Activated T-helper 17 cell treated with anti-CD3 and anti-CD28 coated beads, Interleukin-2, amount 50 U/mL, for 72 hours (primary cell): ENCODE data around the gene EVI5. TPM values are rescaled to one million over a fixed set of nuclear protein-coding genes. Genes with fewer than 3 reads are reported as not detected.

Experiments
- ATAC-seq: fragments of 150-1000 bp; cut with Tn5 transposase; replicated peaks from 2 replicates; pipeline ENCODE4 v1.10.0; 2021; ENCODE audit warnings: mild to moderate bottlenecking, moderate library complexity
- H3K27ac Mint-ChIP-seq: one replicate; pipeline ENCODE4 v1.8.0; 2022; ENCODE audit warnings: mixed read lengths
- H3K27me3 Mint-ChIP-seq: one replicate; pipeline ENCODE4 v1.8.0; 2022; ENCODE audit warnings: mixed read lengths
- H3K36me3 Mint-ChIP-seq: one replicate; pipeline ENCODE4 v1.8.0; 2022; ENCODE audit warnings: low read depth, mild to moderate bottlenecking, mixed read lengths
- H3K4me1 Mint-ChIP-seq: one replicate; pipeline ENCODE4 v1.8.0; 2022; ENCODE audit warnings: mixed read lengths
- H3K4me3 Mint-ChIP-seq: one replicate; pipeline ENCODE4 v1.8.0; 2022; ENCODE audit warnings: mild to moderate bottlenecking, mixed read lengths
- H3K9me3 Mint-ChIP-seq: one replicate; pipeline ENCODE4 v1.8.0; 2022; ENCODE audit warnings: mixed read lengths
- total RNA-seq, 2 donors: library from RNA; stranded (reverse); gene quantifications; one replicate each; pipeline ENCODE4 v1.2.3, GENCODE V29; 2022

Gene EVI5
- total RNA-seq, 2 donors from 2014 or later = 7.7 to 31.8 TPM

GRCh38 chr1:92481971-92482664 is 302.8 kb downstream of the EVI5 start:
- Mint-ChIP-seq H3K4me3 (peak overlapping the region; percentile 99), H3K27me3 (no peaks in the 10 kb centered on the region), H3K4me1 (peaks cover 26% of the 10 kb centered on the region), H3K27ac (peak overlapping the region; percentile 98), H3K36me3 (peaks cover 84% of the 10 kb centered on the region), H3K9me3 (no peaks in the 10 kb centered on the region)
- ATAC-seq = no peak

- no peak for ATAC-seq
- no peak overlapping the region for H3K27ac Mint-ChIP-seq
- H3K27me3 Mint-ChIP-seq = no peaks in the 10 kb centered on the region
Measured at GRCh38 chr1:92481599-92481925, 303.3 kb downstream of the EVI5 start.

GRCh38 chr1:92480813-92481598 is 303.9 kb downstream of the EVI5 start:
- no peak for ATAC-seq
- Mint-ChIP-seq H3K27ac (no peak overlapping the region), H3K27me3 (no peaks in the 10 kb centered on the region)

More at GRCh38 chr1:92481599-92481925, 303.3 kb downstream of the EVI5 start:
- peaks cover 29% of the 10 kb centered on the region for H3K4me1 Mint-ChIP-seq
- H3K36me3 Mint-ChIP-seq = peaks cover 89% of the 10 kb centered on the region
- no peaks in the 10 kb centered on the region for H3K9me3 Mint-ChIP-seq
- peak overlapping the region; percentile 99 for H3K4me3 Mint-ChIP-seq

DNA sequence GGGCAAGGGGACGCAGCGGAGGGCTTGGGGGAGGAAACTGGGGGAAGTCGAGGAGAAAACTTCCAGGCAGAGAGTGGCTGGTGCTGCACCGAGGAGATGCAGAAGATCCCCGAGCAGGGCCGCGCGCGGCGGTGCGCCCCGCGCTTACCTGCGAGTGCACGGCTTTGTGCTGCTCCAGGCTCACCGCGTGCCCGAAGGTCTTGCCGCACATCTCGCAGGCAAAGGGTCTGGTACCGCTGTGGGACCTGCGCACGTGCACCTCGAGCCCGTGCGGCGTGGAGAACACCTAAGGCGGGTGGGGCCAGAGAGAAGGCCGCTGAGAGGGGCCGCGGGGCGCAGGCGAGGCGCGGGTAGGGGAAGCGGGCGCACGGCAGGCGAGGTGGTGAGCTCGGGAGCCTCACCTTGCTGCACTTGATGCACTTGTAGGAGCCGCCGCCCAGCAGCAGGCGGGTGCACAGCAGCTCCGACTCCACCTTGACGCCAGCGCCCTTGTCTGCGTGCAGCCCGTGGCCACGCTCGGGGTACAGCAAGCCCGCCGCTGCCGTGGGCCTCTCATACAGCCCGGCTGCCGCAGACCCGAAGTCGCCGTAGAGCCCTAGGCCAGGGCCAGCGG is 304.6 kb downstream of the EVI5 start:
- no peak for ATAC-seq
- Mint-ChIP-seq H3K4me3 (peak overlapping the region; percentile 68), H3K27ac (peak overlapping the region; percentile 79), H3K9me3 (no peaks in the 10 kb centered on the region), H3K36me3 (peaks cover 96% of the 10 kb centered on the region), H3K27me3 (no peaks in the 10 kb centered on the region), H3K4me1 (peaks cover 31% of the 10 kb centered on the region)

More at GRCh38 chr1:92480813-92481598, 303.9 kb downstream of the EVI5 start:
- peaks cover 92% of the 10 kb centered on the region for H3K36me3 Mint-ChIP-seq
- H3K4me1 Mint-ChIP-seq = peaks cover 31% of the 10 kb centered on the region
- peak overlapping the region; percentile 99 for H3K4me3 Mint-ChIP-seq
- H3K9me3 Mint-ChIP-seq = no peaks in the 10 kb centered on the region

GRCh38 chr1:92479587-92479986 is 305.3 kb downstream of the EVI5 start:
- H3K9me3 Mint-ChIP-seq = no peaks in the 10 kb centered on the region
- peaks cover 31% of the 10 kb centered on the region for H3K4me1 Mint-ChIP-seq
- peaks cover 96% of the 10 kb centered on the region for H3K36me3 Mint-ChIP-seq
- peak overlapping the region; percentile 68 for H3K4me3 Mint-ChIP-seq
- H3K27me3 Mint-ChIP-seq = no peaks in the 10 kb centered on the region
- no peak for ATAC-seq
- peak overlapping the region; percentile 79 for H3K27ac Mint-ChIP-seq

GRCh38 chr1:92478393-92478792 is 306.5 kb downstream of the EVI5 start:
- Mint-ChIP-seq H3K27me3 (no peaks in the 10 kb centered on the region), H3K4me1 (peaks cover 36% of the 10 kb centered on the region), H3K36me3 (peaks cover 96% of the 10 kb centered on the region), H3K4me3 (peak overlapping the region; percentile 68), H3K9me3 (no peaks in the 10 kb centered on the region), H3K27ac (peak overlapping the region; percentile 79)
- ATAC-seq = peak; percentile 59

- H3K27ac Mint-ChIP-seq = peak overlapping the region; percentile 78
- H3K4me3 Mint-ChIP-seq = peak overlapping the region; percentile 68
- peaks cover 94% of the 10 kb centered on the region for H3K36me3 Mint-ChIP-seq
- H3K4me1 Mint-ChIP-seq = peaks cover 36% of the 10 kb centered on the region
- H3K27me3 Mint-ChIP-seq = no peaks in the 10 kb centered on the region
- ATAC-seq = no peak
- H3K9me3 Mint-ChIP-seq = no peaks in the 10 kb centered on the region
Measured at GRCh38 chr1:92476071-92476631, 308.8 kb downstream of the EVI5 start.

DNA sequence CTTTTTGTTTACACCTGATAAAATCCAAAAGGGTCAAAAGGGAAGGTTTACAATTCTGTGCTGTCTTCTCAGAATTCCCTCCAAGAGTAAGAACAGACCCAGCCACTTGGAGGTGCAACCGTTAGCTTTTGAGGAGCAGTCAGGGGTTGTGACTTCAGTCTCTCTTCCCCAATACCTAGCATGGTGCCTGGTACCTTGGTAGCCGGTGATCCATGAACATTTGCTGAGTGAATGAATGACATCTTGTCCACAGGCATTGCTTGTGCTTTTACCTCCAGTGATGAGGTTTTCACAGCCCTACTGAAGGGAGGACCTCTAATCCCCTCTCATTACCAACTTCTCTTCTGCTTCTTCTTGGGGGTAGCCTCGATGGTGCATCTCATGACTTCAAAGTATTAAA is 309.9 kb downstream of the EVI5 start:
- no peaks in the 10 kb centered on the region for H3K27me3 Mint-ChIP-seq

DNA sequence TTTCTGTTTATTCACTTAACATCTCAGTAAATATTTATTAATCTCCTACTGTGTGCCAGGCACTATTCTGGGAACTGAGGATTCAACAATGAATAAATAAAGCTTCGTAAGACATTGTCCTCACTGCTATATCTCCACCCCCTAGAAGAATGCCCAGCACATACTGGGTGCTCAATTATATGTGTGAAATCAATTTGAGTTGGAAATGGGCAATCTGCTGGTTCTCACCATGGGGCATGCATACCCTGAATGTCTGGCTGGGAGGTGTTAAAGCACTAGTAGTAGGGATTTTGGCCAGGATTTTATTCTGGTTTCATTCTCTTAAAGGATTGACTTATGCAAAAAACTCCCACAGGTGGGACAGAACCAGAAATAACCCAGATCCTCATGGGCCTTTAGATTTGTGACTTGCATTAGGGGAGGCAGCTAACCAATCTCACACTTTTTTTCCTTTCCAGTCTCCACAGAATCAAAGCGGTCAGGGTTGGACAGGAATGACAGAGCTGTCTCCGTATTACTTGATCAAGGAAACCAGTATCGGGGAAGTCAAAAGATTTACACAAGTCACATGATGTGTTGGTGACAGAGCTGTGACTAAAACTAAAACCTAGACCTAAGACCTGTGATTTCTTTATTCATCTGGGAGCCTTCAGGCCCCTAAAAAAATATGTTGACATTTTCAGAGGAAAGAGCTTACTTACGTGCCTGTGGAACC is 311.0 kb downstream of the EVI5 start:
- ATAC-seq = peak; percentile 86
- peak overlapping the region; percentile 68 for H3K4me3 Mint-ChIP-seq
- H3K4me1 Mint-ChIP-seq = peaks cover 25% of the 10 kb centered on the region
- peak overlapping the region; percentile 90 for H3K27ac Mint-ChIP-seq
- no peaks in the 10 kb centered on the region for H3K9me3 Mint-ChIP-seq
- H3K36me3 Mint-ChIP-seq = peaks cover 98% of the 10 kb centered on the region
- no peaks in the 10 kb centered on the region for H3K27me3 Mint-ChIP-seq

More for the DNA sequence above, 309.9 kb downstream of the EVI5 start:
- Mint-ChIP-seq H3K4me1 (peaks cover 35% of the 10 kb centered on the region), H3K36me3 (peaks cover 98% of the 10 kb centered on the region), H3K9me3 (no peaks in the 10 kb centered on the region), H3K4me3 (peak overlapping the region; percentile 68), H3K27ac (peak overlapping the region; percentile 90)
- no peak for ATAC-seq

DNA sequence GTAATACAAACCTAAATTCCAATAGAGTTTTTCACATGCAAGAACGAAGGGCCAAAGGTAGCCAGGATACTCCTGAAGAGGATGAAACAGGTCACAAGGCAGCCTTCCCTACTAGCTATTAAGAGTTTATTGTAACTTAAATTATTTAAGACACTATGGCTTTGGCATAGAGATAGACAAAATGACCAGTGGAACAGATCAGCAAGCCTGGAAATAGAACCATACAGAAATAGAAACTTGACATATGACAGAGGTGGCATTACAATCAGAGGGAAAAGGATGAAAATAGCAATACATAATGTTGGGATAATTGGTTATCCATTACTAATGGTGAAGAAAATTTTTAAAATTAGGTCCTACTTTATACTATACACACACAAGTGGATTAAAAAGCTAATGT is 314.7 kb downstream of the EVI5 start:
- H3K4me3 Mint-ChIP-seq = no peak overlapping the region
- H3K27me3 Mint-ChIP-seq = no peaks in the 10 kb centered on the region
- no peak for ATAC-seq
- H3K36me3 Mint-ChIP-seq = peaks cover 63% of the 10 kb centered on the region
- no peak overlapping the region for H3K27ac Mint-ChIP-seq
- H3K9me3 Mint-ChIP-seq = no peaks in the 10 kb centered on the region
- H3K4me1 Mint-ChIP-seq = peaks cover 9% of the 10 kb centered on the region

DNA sequence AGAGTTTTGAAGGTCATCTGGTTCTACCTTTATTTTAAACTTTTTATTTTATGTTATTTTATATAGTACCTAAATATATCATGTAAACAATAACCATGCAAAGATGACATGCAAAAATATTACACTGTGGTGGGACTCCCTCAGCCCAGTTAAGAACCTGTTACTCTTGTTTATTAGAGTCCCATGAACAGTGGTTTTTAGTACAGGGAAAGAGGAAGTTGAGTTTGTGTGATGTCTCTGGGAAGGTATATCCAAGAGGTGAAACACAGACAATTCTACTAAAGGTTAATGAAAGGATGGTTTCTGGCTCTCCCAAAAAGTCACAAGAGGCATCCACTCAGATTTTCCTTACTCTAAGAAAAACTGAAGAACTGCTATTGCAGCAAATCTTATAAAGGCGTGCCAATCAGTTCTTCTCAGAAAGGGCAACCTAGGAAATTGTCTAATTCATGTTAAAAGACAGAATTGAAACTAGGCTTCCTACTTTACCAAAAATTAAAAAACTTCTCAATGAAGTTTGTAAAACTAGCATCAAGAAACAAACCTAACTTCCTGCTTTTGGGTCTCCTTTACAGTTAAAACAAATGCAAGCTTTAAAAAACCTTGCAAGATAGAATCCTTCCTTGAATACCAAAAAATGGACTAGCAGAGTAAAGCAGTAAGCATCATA is 318.1 kb downstream of the EVI5 start:
- no peak overlapping the region for H3K27ac Mint-ChIP-seq
- no peaks in the 10 kb centered on the region for H3K27me3 Mint-ChIP-seq
- peaks cover 29% of the 10 kb centered on the region for H3K36me3 Mint-ChIP-seq
- ATAC-seq = no peak
- H3K4me3 Mint-ChIP-seq = no peak overlapping the region
- H3K9me3 Mint-ChIP-seq = no peaks in the 10 kb centered on the region
- peaks cover 12% of the 10 kb centered on the region for H3K4me1 Mint-ChIP-seq

- H3K4me1 Mint-ChIP-seq = peaks cover 16% of the 10 kb centered on the region
Measured at GRCh38 chr1:92465256-92465647, 319.7 kb downstream of the EVI5 start.

DNA sequence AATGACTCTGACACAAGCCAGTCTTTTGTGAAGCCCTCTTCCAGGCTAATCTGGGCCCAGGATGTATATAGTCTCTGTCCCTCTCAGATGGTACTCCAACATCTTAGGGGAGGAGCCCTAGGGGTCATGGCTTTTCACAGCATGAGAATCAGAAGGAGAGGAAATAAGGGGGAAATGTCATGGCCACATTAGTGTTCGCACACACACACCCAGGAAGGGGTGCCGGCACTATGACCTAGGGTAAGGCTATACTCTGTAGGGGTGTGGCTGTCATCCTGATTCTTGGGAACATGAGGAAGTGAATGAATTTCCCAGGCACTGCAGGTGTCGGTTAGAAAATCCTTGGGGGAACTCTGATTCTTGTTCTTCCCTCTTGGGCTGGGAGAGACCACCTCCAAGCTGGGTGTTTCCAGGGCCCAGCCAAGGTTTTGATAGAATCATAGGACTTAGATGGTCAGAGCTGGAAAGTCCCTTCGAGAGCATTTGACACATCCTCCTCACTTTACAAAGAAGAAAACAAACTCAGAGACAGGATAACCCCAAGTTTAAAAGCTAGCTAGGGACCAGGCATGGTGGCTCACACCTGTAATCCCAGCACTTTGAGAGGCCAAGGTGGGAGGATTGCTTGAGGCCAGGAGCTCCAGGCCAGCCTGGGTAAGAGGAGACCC is 320.2 kb downstream of the EVI5 start:
- H3K27me3 Mint-ChIP-seq = no peaks in the 10 kb centered on the region
- H3K27ac Mint-ChIP-seq = peak overlapping the region; percentile 79
- no peaks in the 10 kb centered on the region for H3K9me3 Mint-ChIP-seq
- H3K4me3 Mint-ChIP-seq = peak overlapping the region; percentile 44
- peak; percentile 73 for ATAC-seq
- H3K36me3 Mint-ChIP-seq = peaks cover 10% of the 10 kb centered on the region
- peaks cover 20% of the 10 kb centered on the region for H3K4me1 Mint-ChIP-seq

More at GRCh38 chr1:92465256-92465647, 319.7 kb downstream of the EVI5 start:
- Mint-ChIP-seq H3K4me3 (peak overlapping the region; percentile 44), H3K27ac (peak overlapping the region; percentile 79), H3K9me3 (no peaks in the 10 kb centered on the region), H3K36me3 (peaks cover 15% of the 10 kb centered on the region), H3K27me3 (no peaks in the 10 kb centered on the region)
- ATAC-seq = peak; percentile 27
